Activated T-cell treated with anti-CD3 and anti-CD28 coated beads, Interleukin-2, amount 50 U/mL, for 72 hours (primary cell): Measurements from ENCODE around the gene LRIG1. TPM values are rescaled to one million over a fixed set of nuclear protein-coding genes. Genes with fewer than 3 reads are reported as not detected.
"Not testable (repeated sequence)": the region's sequence is repeated elsewhere in the genome, so short reads cannot be mapped to it uniquely, and the experiment has no call there.

Source experiments
- ATAC-seq, 2 donors: fragments of 150-1000 bp; cut with Tn5 transposase; replicated peaks in 1 of 2; 2 replicates each; pipeline ENCODE4 v1.10.0; 2021; ENCODE audit warnings: moderate library complexity in 2 of 2, mild to moderate bottlenecking in 1 of 2
- DNase-seq, 2 donors: peaks; one replicate each; pipeline ENCODE4 v3.0.0; 2021 to 2022; ENCODE audit warnings: mixed read lengths in 1 of 2
- H3K27ac Mint-ChIP-seq: one replicate; pipeline ENCODE4 v1.8.0; 2022; ENCODE audit warnings: mild to moderate bottlenecking, moderate library complexity, mixed read lengths
- H3K27me3 Mint-ChIP-seq: one replicate; pipeline ENCODE4 v1.8.0; 2022; ENCODE audit warnings: low read depth, mixed read lengths
- H3K36me3 Mint-ChIP-seq, 2 donors: one replicate each; pipeline ENCODE4 v1.8.0; 2022; ENCODE audit warnings: mixed read lengths in 2 of 2, mild to moderate bottlenecking in 1 of 2; ENCODE audit not compliant: insufficient read depth in 2 of 2
- H3K4me1 Mint-ChIP-seq: one replicate; pipeline ENCODE4 v1.8.0; 2022; ENCODE audit warnings: low read depth, mixed read lengths
- H3K4me3 Mint-ChIP-seq, 2 donors: one replicate each; pipeline ENCODE4 v1.8.0; 2022; ENCODE audit warnings: mild to moderate bottlenecking in 2 of 2, mixed read lengths in 2 of 2, moderate library complexity in 2 of 2
- H3K9me3 Mint-ChIP-seq, 2 donors: one replicate each; pipeline ENCODE4 v1.8.0; 2022; ENCODE audit warnings: mixed read lengths in 2 of 2
- total RNA-seq, 2 donors: library from RNA; stranded (reverse); gene quantifications; one replicate each; pipeline ENCODE4 v1.2.3, GENCODE V29; 2022

Gene LRIG1
- total RNA-seq, 2 donors from 2014 or later: 21.6 to 44.8 TPM

- peaks cover 13 to 21% of the 10 kb centered on the region in 2 donors for H3K36me3 Mint-ChIP-seq
- no peaks in the 10 kb centered on the region for H3K27me3 Mint-ChIP-seq
- peaks cover 5% of the 10 kb centered on the region for H3K4me1 Mint-ChIP-seq
- H3K27ac Mint-ChIP-seq: peak overlapping the region; percentile 21
- DNase-seq (no peak), ATAC-seq (no peak)
- no peak overlapping the region for H3K4me3 Mint-ChIP-seq
- peaks cover 5 to 7% of the 10 kb centered on the region in 2 donors for H3K9me3 Mint-ChIP-seq
Observed at GRCh38 chr3:66426135-66426534, 74.7 kb downstream of the LRIG1 start.

DNA sequence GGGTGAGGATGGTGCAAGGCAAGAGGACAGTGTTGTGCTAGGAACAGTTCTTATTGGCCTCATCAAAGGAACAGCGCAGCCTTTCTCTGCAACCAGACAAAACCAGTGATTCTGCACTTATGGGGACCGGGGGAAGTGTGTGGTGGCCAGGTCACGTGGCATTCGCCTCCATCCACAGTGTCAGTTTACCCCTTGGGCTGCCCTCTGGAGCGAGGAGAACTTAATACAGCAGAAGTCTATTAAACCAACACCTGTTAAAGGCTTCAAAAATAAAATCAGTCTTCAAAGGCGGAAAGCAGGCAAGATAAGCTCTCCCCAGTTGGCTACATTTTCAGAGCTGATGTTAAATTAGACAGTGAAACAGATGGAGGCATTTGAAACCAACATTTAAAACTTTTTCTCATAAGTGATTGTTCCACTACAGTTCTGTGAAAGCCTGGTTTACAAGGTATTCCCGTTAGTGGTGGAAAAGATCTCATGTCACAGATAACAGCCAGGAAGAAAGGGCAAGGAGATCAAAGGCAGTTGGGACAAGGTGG is 75.2 kb downstream of the LRIG1 start:
- Mint-ChIP-seq H3K36me3 (peaks cover 16 to 24% of the 10 kb centered on the region in 2 donors), H3K27me3 (no peaks in the 10 kb centered on the region), H3K27ac (no peak overlapping the region), H3K4me1 (peaks cover 5% of the 10 kb centered on the region), H3K4me3 (no peak overlapping the region), H3K9me3 (peaks cover 6 to 8% of the 10 kb centered on the region in 2 donors)
- DNase-seq (no peak), ATAC-seq (no peak)

DNA sequence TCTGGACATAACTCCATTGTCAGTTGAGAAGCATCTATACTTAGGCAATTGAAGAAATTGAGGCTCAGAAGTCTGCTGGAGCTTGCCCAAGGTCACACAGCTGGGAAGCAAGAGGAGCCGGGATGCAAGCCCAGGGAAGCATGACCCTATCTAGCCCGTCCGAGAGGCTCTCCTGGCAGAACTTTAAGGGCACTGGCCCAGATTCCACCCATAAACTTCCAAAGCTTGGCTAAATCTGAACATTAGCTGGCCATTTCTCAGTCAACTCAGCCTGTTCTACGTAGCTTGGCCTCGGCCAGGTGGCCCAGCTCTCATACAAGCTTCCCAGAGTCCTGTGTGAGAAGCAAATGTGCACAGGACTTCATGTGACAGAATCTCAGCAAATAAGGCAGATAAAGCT is 75.8 kb downstream of the LRIG1 start:
- Mint-ChIP-seq H3K4me1 (peaks cover 5% of the 10 kb centered on the region), H3K27ac (no peak overlapping the region), H3K27me3 (no peaks in the 10 kb centered on the region), H3K36me3 (peaks cover 23 to 30% of the 10 kb centered on the region in 2 donors), H3K4me3 (no peak overlapping the region), H3K9me3 (peaks cover 11% of the 10 kb centered on the region in 2 donors)
- ATAC-seq (no peak), DNase-seq (no peak)

GRCh38 chr3:66423791-66424190 is 77.0 kb downstream of the LRIG1 start:
- Mint-ChIP-seq H3K27me3 (no peaks in the 10 kb centered on the region), H3K9me3 (peaks cover 11 to 12% of the 10 kb centered on the region in 2 donors), H3K4me3 (no peak overlapping the region), H3K27ac (no peak overlapping the region), H3K4me1 (peaks cover 5% of the 10 kb centered on the region), H3K36me3 (peaks cover 29 to 33% of the 10 kb centered on the region in 2 donors)
- peak; percentile 24 to 84 for ATAC-seq
- no peak for DNase-seq

- not testable (repeated sequence) for H3K4me1 Mint-ChIP-seq, H3K27me3 Mint-ChIP-seq, H3K4me3 Mint-ChIP-seq, H3K27ac Mint-ChIP-seq, ATAC-seq, DNase-seq
- peaks cover 11 to 12% of the 10 kb centered on the region in 2 donors for H3K9me3 Mint-ChIP-seq
- peaks cover 29 to 33% of the 10 kb centered on the region in 2 donors for H3K36me3 Mint-ChIP-seq
Observed at GRCh38 chr3:66421893-66422292, 78.9 kb downstream of the LRIG1 start.

- not testable (repeated sequence) for DNase-seq
Observed at GRCh38 chr3:66421144-66421543, 79.7 kb downstream of the LRIG1 start.

GRCh38 chr3:66419036-66419435 is 81.8 kb downstream of the LRIG1 start:
- Mint-ChIP-seq H3K27ac (peak overlapping the region; percentile 30), H3K4me3 (no peak overlapping the region), H3K36me3 (peaks cover 29% of the 10 kb centered on the region in 2 donors), H3K4me1 (no peaks in the 10 kb centered on the region), H3K27me3 (no peaks in the 10 kb centered on the region), H3K9me3 (peaks cover 11 to 12% of the 10 kb centered on the region in 2 donors)
- ATAC-seq (no peak), DNase-seq (no peak)

More at GRCh38 chr3:66421144-66421543, 79.7 kb downstream of the LRIG1 start:
- H3K4me3 Mint-ChIP-seq, ATAC-seq, H3K27ac Mint-ChIP-seq, H3K4me1 Mint-ChIP-seq, H3K27me3 Mint-ChIP-seq: not testable (repeated sequence)
- Mint-ChIP-seq H3K36me3 (peaks cover 29 to 33% of the 10 kb centered on the region in 2 donors), H3K9me3 (peaks cover 11 to 12% of the 10 kb centered on the region in 2 donors)

GRCh38 chr3:66418475-66418931 is 82.3 kb downstream of the LRIG1 start:
- DNase-seq: no peak
- peaks cover 27 to 29% of the 10 kb centered on the region in 2 donors for H3K36me3 Mint-ChIP-seq
- no peak for ATAC-seq
- H3K4me3 Mint-ChIP-seq: no peak overlapping the region
- H3K4me1 Mint-ChIP-seq: peaks cover 2% of the 10 kb centered on the region
- no peaks in the 10 kb centered on the region for H3K27me3 Mint-ChIP-seq
- H3K9me3 Mint-ChIP-seq: peaks cover 11 to 12% of the 10 kb centered on the region in 2 donors
- peak overlapping the region; percentile 30 for H3K27ac Mint-ChIP-seq

DNA sequence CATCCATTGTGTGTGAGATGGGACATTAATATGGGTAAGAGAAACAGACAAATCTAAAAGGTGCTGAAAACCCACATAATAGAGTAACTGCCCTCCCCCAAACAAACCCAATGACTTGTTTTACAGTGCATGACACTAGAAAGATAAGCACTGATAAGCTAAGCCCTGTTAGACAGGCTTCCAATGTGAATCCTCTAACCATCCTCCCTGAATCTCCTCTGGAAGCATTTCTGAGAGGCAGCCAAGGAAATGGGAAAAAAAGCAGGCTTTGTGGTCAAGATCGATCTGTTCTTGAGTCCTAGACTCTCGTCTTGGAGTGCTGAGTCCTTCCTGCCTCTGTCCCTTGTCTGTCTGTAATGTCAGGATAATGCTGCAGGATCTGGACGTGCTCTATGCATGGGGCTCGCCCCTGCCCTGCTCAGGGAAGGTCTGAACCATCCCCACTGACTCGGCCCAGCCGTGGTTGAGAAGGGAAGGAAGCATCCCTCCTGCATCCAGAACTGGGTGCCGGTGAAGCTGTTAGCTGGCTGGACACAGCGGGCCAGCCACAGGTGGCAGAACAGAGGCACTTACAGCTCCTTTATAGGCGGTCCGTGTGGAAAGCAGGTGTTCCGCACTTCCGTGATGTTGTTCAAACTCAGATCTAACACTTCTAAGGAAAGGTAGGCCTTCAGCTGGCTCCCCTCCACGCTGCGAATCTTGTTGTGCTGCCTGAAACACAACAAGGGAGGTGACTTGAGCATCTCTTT is 84.1 kb downstream of the LRIG1 start:
- Mint-ChIP-seq H3K9me3 (peaks cover 5 to 7% of the 10 kb centered on the region in 2 donors), H3K4me1 (peaks cover 10% of the 10 kb centered on the region), H3K36me3 (peaks cover 16 to 22% of the 10 kb centered on the region in 2 donors), H3K27me3 (no peaks in the 10 kb centered on the region), H3K27ac (no peak overlapping the region), H3K4me3 (no peak overlapping the region)
- no peak for DNase-seq
- ATAC-seq: no peak

- Mint-ChIP-seq H3K27me3 (no peaks in the 10 kb centered on the region), H3K36me3 (peaks cover 10 to 20% of the 10 kb centered on the region in 2 donors), H3K9me3 (peaks cover 3 to 7% of the 10 kb centered on the region in 2 donors), H3K4me3 (no peak overlapping the region), H3K27ac (no peak overlapping the region), H3K4me1 (peaks cover 10% of the 10 kb centered on the region)
- DNase-seq: no peak
- no peak for ATAC-seq
Observed at GRCh38 chr3:66415867-66416428, 84.9 kb downstream of the LRIG1 start.

- ATAC-seq (no peak), DNase-seq (no peak)
- no peak overlapping the region for H3K4me3 Mint-ChIP-seq
- peaks cover 10% of the 10 kb centered on the region for H3K4me1 Mint-ChIP-seq
- no peaks in the 10 kb centered on the region for H3K9me3 Mint-ChIP-seq
- no peak overlapping the region for H3K27ac Mint-ChIP-seq
- H3K36me3 Mint-ChIP-seq: peaks cover 1 to 10% of the 10 kb centered on the region in 2 donors
- no peaks in the 10 kb centered on the region for H3K27me3 Mint-ChIP-seq
Observed at GRCh38 chr3:66414846-66415245, 86.0 kb downstream of the LRIG1 start.

GRCh38 chr3:66413151-66413751 is 87.6 kb downstream of the LRIG1 start:
- peak overlapping the region; percentile 17 for H3K27ac Mint-ChIP-seq
- no peaks in the 10 kb centered on the region for H3K9me3 Mint-ChIP-seq
- peaks cover 10% of the 10 kb centered on the region for H3K4me1 Mint-ChIP-seq
- H3K36me3 Mint-ChIP-seq: peaks cover 0 to 6% of the 10 kb centered on the region in 2 donors
- DNase-seq (peak; percentile 16 to 19), ATAC-seq (peak; percentile 77 to 90)
- H3K27me3 Mint-ChIP-seq: no peaks in the 10 kb centered on the region
- no peak overlapping the region for H3K4me3 Mint-ChIP-seq
